Panc1 (cell line): Measurements from ENCODE around the gene FOXA3. TPM values are rescaled to one million over a fixed set of nuclear protein-coding genes. Genes with fewer than 3 reads are reported as not detected.
"Not testable (repeated sequence)": the region's sequence is repeated elsewhere in the genome, so short reads cannot be mapped to it uniquely, and the experiment has no call there.

Source experiments
- ATAC-seq: fragments of 200-7000 bp; cut with Tn5 transposase; 2 replicates; pipeline ENCODE4 v1.9.1; 2020; ENCODE audit warnings: mild to moderate bottlenecking, moderate library complexity
- BruUV-seq: library from RNA; stranded (reverse); fragments of 400-500 nt; replicated peaks from 2 replicates; lab custom pipeline; 2021; lab: Mats Ljungman, UMichigan
- CTCF ChIA-PET: fragments of 300-600 bp; sonication (Branson Sonifier 250); formaldehyde crosslinking; loops from one replicate; lab custom pipeline; 2022; ENCODE audit warnings: antibody characterized with exemption; lab: Charles Lee
- POLR2A ChIA-PET: fragments of 300-600 bp; sonication (Branson Sonifier 250); formaldehyde crosslinking; loops from one replicate; lab custom pipeline; 2022; ENCODE audit warnings: antibody characterized with exemption; lab: Charles Lee
- DNase-seq: peaks from one replicate; pipeline ENCODE4 v3.0.0-alpha.2; 2010; ENCODE audit warnings: low read depth, low spot score
- H3K27ac ChIP-seq: 2 replicates; pipeline ENCODE4 v1.5.1; 2011; ENCODE audit warnings: mild to moderate bottlenecking, low read length, inconsistent platforms
- H3K27me3 ChIP-seq: fragments of 200-500 bp; sonication (Bioruptor generic); 2 replicates; pipeline ENCODE4 v1.6.0; 2014; ENCODE audit warnings: low read length, inconsistent platforms; ENCODE audit not compliant: control insufficient read depth, insufficient read depth
- H3K36me3 ChIP-seq: fragments of 200-500 bp; sonication (Bioruptor generic); 2 replicates; pipeline ENCODE4 v1.5.1; 2014; ENCODE audit warnings: inconsistent platforms, mild to moderate bottlenecking, low read length, moderate library complexity; ENCODE audit not compliant: control insufficient read depth, insufficient read depth
- H3K4me1 ChIP-seq: 2 replicates; pipeline ENCODE4 v1.5.1; 2011; ENCODE audit warnings: inconsistent platforms, mild to moderate bottlenecking, low read length, moderate library complexity; ENCODE audit not compliant: control insufficient read depth, insufficient read depth
- H3K4me3 ChIP-seq, 2 experiments: 2 replicates each; pipeline ENCODE4 v1.5.1; 2011 to 2012; ENCODE audit warnings: low read depth in 2 of 2, low read length in 2 of 2, mild to moderate bottlenecking in 2 of 2, inconsistent platforms in 1 of 2, moderate library complexity in 1 of 2
- H3K9me3 ChIP-seq: fragments of 200-500 bp; sonication (Bioruptor generic); 2 replicates; pipeline ENCODE4 v1.5.1; 2014; ENCODE audit warnings: low read depth, mild to moderate bottlenecking, inconsistent platforms, low read length, moderate library complexity; ENCODE audit not compliant: control insufficient read depth, insufficient read depth
- POLR2AphosphoS5 ChIP-seq: IDR thresholded peaks from 2 replicates; pipeline ENCODE4 v1.6.1; 2012; ENCODE audit warnings: mild to moderate bottlenecking, low read depth, low read length, moderate library complexity
- REST ChIP-seq, 2 experiments: IDR thresholded peaks; 2 replicates each; pipeline ENCODE4 v1.6.1; 2011 to 2012; ENCODE audit warnings: low read depth in 2 of 2, control low read depth in 1 of 2, low read length in 1 of 2, mild to moderate bottlenecking in 1 of 2, moderate library complexity in 1 of 2; ENCODE audit not compliant: insufficient read depth in 1 of 2
- SIN3A ChIP-seq: IDR thresholded peaks from 2 replicates; pipeline ENCODE4 v1.6.1; 2012; ENCODE audit warnings: low read depth, mild to moderate bottlenecking, low read length, moderate library complexity, borderline replicate concordance; ENCODE audit not compliant: insufficient read depth
- TCF7L2 ChIP-seq: IDR thresholded peaks from 2 replicates; pipeline ENCODE4 v1.6.1; 2011; ENCODE audit warnings: mild to moderate bottlenecking, low read depth, low read length, inconsistent platforms
- in situ Hi-C: cut with HindIII; loops from 2 replicates; pipeline ENCODE4 v1.10.0; 2016; ENCODE audit warnings: low sequenced_read_pairs, low pct_unique_long_range_greater_than_20kb
- intact Hi-C: fragments of 100-400 bp; cut with micrococcal nuclease; formaldehyde crosslinking; loops from one replicate; pipeline ENCODE4 v1.10.0; 2022; ENCODE audit not compliant: unreplicated experiment
- total RNA-seq: library from RNA; stranded (reverse); gene quantifications from one replicate; pipeline ENCODE4 v1.2.1, GENCODE V29; 2021; ENCODE audit not compliant: unreplicated experiment
- TF ChIP-seq, protein P1 (sequence below): fragments of 450-650 bp; IDR thresholded peaks from 2 replicates; pipeline ENCODE4 v1.5.1; 2017; ENCODE audit warnings: mild to moderate bottlenecking

FOXA3 gene
- total RNA-seq, 1 experiment from 2014 or later, result 0.26 TPM

DNA sequence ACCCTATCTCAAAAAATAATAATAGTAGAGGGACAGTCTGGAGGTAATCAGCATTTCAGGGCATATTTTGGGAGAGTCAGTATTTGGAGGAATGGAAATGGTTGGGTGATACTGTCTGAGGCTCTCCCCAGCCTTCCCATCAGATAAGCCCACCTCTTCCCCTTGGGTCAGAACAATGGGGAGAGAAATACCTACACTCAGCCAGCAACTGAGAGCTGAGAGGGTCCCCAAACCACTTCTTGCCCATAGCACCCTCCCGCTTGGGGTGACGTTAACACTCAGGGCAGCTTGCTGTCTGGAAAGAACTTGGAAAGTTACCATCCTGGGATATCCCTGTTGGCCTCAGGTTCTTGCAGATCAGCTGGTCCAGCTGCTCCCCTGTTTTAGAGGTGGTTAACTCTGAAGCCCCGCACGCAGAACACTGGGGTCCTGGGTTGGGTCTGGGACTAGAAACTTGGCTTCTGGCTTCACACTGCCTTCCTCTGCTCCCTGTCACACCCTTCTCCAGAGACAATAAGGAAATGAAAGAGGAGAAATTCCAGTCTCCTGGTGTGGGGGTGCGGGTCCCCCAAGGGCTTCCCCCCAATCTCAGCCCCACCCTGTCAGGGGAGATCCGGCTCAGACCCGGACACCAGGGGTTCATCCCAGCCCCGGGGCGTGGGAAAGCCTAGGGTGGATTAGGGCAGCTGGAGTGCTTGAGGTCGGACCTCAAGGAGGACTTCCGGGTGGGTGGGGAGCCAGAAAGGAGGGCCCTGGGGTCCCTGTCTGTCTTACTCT, 2.5 kb downstream of the FOXA3 start:
- no peaks in the 10 kb centered on the region; the same call in 1 of the 2 replicates for H3K36me3 ChIP-seq
- POLR2A ChIA-PET, result interaction anchor here (0.7 kb wide), 1 partner anchor 25 kb away, joined by 3 read pairs; no protein-coding TSS in a partner anchor
- no peak for ATAC-seq
- no peak overlapping the region for H3K27ac ChIP-seq
- no peak overlapping the region for H3K4me3 ChIP-seq
- TF ChIP-seq REST (IDR thresholded peaks at IDR 0.05; ENCODE audit: insufficient read depth in 1 of 2, low read depth in 2 of 2, low read length in 1 of 2) (no peak), SIN3A (no peak), POLR2AphosphoS5 (no peak), TCF7L2 (no peak)
- TF ChIP-seq, protein P1, sequence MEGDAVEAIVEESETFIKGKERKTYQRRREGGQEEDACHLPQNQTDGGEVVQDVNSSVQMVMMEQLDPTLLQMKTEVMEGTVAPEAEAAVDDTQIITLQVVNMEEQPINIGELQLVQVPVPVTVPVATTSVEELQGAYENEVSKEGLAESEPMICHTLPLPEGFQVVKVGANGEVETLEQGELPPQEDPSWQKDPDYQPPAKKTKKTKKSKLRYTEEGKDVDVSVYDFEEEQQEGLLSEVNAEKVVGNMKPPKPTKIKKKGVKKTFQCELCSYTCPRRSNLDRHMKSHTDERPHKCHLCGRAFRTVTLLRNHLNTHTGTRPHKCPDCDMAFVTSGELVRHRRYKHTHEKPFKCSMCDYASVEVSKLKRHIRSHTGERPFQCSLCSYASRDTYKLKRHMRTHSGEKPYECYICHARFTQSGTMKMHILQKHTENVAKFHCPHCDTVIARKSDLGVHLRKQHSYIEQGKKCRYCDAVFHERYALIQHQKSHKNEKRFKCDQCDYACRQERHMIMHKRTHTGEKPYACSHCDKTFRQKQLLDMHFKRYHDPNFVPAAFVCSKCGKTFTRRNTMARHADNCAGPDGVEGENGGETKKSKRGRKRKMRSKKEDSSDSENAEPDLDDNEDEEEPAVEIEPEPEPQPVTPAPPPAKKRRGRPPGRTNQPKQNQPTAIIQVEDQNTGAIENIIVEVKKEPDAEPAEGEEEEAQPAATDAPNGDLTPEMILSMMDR, result no peak
- BruUV-seq, result no TSS peak
- H3K27me3 ChIP-seq, result no peaks in the 10 kb centered on the region; the same call in 1 of the 2 replicates
- no peaks in the 10 kb centered on the region for H3K9me3 ChIP-seq
- DNase-seq, result no peak
- intact Hi-C loops, result no loop called here
- in situ Hi-C loops, result no loop called here
- CTCF ChIA-PET, result interaction anchor here (0.7 kb wide), 1 partner anchor 1561 kb away, joined by 3 read pairs; no protein-coding TSS in a partner anchor
- H3K4me1 ChIP-seq, result no peaks in the 10 kb centered on the region

- H3K27ac ChIP-seq, H3K4me1 ChIP-seq, H3K4me3 ChIP-seq, H3K27me3 ChIP-seq, CTCF ChIA-PET, in situ Hi-C loops, H3K9me3 ChIP-seq, intact Hi-C loops, BruUV-seq, ATAC-seq, POLR2A ChIA-PET, DNase-seq, H3K36me3 ChIP-seq: not testable (repeated sequence)
Observed at GRCh38 chr19:45867241-45867640, 3.1 kb downstream of the FOXA3 start.

DNA sequence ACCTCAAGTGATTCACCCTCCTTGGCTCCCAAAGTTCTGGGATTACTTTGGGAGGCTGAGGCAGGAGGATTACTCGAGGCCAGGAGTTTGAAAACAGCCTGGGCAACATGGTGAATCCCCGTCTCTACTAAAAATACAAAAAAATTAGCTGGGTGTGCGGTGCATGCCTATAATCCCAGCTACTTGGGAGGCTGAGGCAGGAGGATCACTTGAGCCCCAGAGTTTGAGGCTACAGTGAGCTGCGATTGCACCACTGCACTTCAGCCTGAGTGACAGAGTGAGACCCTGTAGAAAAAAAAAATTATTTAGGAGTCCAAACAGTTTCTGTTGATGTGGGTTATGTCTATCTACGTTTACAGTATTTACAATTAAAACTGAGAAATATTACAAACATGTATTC, 6.7 kb downstream of the FOXA3 start:
- Histone ChIP-seq H3K4me1 (no peaks in the 10 kb centered on the region), H3K27ac (no peak overlapping the region), H3K9me3 (no peaks in the 10 kb centered on the region), H3K36me3 (no peaks in the 10 kb centered on the region), H3K4me3 (no peak overlapping the region), H3K27me3 (no peaks in the 10 kb centered on the region)
- no TSS peak for BruUV-seq
- in situ Hi-C loops, result no loop called here
- ChIA-PET CTCF (no interaction called here), POLR2A (no interaction called here)
- ATAC-seq, result no peak
- no peak for TF ChIP-seq REST (IDR thresholded peaks at IDR 0.05; ENCODE audit: insufficient read depth in 1 of 2, low read depth in 2 of 2, low read length in 1 of 2)
- TF ChIP-seq POLR2AphosphoS5, result no peak
- no peak for TF ChIP-seq SIN3A
- TF ChIP-seq, protein P1, result no peak
- TF ChIP-seq TCF7L2, result no peak
- no peak for DNase-seq
- intact Hi-C loops, result no loop called here
